Type B pancreatic cell (in vitro differentiated cells): ENCODE data around the gene VN1R5. TPM values are rescaled to one million over a fixed set of nuclear protein-coding genes. Genes with fewer than 3 reads are reported as not detected.

Source experiments
- DNase-seq: peaks from one replicate; pipeline ENCODE4 v3.0.0; 2021; ENCODE audit warnings: mixed read lengths; ENCODE audit not compliant: unreplicated experiment; ENCODE audit errors: extremely low spot score
- H3K27ac Mint-ChIP-seq: 2 replicates; pipeline ENCODE4 v1.8.0; 2021; ENCODE audit warnings: mild to moderate bottlenecking, mixed read lengths
- H3K27me3 Mint-ChIP-seq: 2 replicates; pipeline ENCODE4 v1.8.0; 2021; ENCODE audit warnings: mixed read lengths
- H3K36me3 Mint-ChIP-seq: 2 replicates; pipeline ENCODE4 v1.8.0; 2021; ENCODE audit warnings: mixed read lengths
- H3K4me1 Mint-ChIP-seq: one replicate; pipeline ENCODE4 v1.8.0; 2021; ENCODE audit warnings: mixed read lengths; ENCODE audit not compliant: unreplicated experiment
- H3K4me3 Mint-ChIP-seq: 2 replicates; pipeline ENCODE4 v1.8.0; 2021; ENCODE audit warnings: mild to moderate bottlenecking, mixed read lengths
- H3K9me3 Mint-ChIP-seq: 2 replicates; pipeline ENCODE4 v1.8.0; 2021; ENCODE audit warnings: mixed read lengths
- total RNA-seq: library from RNA; stranded (reverse); gene quantifications from 2 replicates; pipeline ENCODE4 v1.2.1, GENCODE V29; 2021; ENCODE audit warnings: low replicate concordance
- TF ChIP-seq, protein P1 (sequence below): fragments of 200-600 bp; sonication (generic); conservative IDR thresholded peaks from 2 replicates; pipeline ENCODE4 v1.5.0; 2021; ENCODE audit warnings: antibody characterized with exemption, mild to moderate bottlenecking

The VN1R5 gene
- total RNA-seq, 1 donor from 2014 or later: not detected

DNA sequence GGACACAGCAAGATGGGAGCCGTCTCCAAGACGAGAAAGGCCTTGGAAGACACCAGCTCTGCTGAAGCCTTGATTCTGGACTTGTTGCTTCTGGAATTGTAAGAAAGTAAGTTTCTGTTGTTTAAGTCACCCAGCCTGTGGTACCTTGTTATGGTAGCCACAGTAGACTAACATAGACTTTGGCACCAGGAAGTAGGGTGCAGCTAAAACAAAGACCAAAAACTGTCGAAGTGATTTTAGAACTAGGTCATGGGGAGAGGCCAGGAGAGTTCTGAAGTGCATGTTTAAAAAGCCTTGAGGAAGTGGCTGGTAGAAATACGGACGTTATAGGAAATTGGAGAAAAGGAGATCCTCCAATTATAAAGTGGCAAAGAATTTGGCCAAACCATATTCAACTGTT, 47.3 kb downstream of the VN1R5 start:
- Mint-ChIP-seq H3K4me3 (no peak overlapping the region), H3K27ac (no peak overlapping the region), H3K36me3 (peaks cover 41% of the 10 kb centered on the region), H3K9me3 (no peaks in the 10 kb centered on the region), H3K4me1 (no peaks in the 10 kb centered on the region), H3K27me3 (no peaks in the 10 kb centered on the region)
- DNase-seq: no peak
- TF ChIP-seq, protein P1, sequence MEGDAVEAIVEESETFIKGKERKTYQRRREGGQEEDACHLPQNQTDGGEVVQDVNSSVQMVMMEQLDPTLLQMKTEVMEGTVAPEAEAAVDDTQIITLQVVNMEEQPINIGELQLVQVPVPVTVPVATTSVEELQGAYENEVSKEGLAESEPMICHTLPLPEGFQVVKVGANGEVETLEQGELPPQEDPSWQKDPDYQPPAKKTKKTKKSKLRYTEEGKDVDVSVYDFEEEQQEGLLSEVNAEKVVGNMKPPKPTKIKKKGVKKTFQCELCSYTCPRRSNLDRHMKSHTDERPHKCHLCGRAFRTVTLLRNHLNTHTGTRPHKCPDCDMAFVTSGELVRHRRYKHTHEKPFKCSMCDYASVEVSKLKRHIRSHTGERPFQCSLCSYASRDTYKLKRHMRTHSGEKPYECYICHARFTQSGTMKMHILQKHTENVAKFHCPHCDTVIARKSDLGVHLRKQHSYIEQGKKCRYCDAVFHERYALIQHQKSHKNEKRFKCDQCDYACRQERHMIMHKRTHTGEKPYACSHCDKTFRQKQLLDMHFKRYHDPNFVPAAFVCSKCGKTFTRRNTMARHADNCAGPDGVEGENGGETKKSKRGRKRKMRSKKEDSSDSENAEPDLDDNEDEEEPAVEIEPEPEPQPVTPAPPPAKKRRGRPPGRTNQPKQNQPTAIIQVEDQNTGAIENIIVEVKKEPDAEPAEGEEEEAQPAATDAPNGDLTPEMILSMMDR: no peak

DNA sequence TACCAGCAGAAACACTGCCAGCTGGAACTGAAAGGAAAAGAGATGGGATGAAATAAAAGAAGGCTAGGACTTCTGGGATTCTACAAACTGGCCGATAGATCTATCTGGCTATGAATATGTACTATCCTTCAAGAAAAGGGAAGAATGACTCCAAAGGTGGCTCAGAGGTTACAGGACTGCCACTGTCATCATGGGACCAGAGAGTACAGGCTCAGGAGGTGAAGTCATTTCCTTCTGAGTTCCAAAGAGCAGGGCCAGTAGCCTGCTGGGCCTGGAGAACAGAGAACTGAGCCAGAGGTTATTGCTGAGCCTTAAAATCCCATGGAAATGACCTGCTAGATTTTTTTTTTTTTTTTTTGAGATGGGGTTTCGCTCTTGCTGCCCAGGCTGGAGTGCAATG, 48.2 kb downstream of the VN1R5 start:
- Mint-ChIP-seq H3K36me3 (peaks cover 40% of the 10 kb centered on the region), H3K9me3 (no peaks in the 10 kb centered on the region), H3K27me3 (no peaks in the 10 kb centered on the region), H3K4me1 (no peaks in the 10 kb centered on the region), H3K27ac (no peak overlapping the region), H3K4me3 (no peak overlapping the region)
- TF ChIP-seq, protein P1: no peak
- no peak for DNase-seq

Other genes starting within 250 kb of the VN1R5 start
- gene ZNF695, start 248.0 kb upstream of the VN1R5 start, total RNA-seq: 7.4 and 17.9 TPM in 2 replicates
- 6.6 and 8.5 TPM in 2 replicates for gene ZNF670, start 177.3 kb upstream of the VN1R5 start, total RNA-seq
- 19.8 and 21.3 TPM in 2 replicates for gene ZNF669, start 151.7 kb upstream of the VN1R5 start, total RNA-seq
- gene ZNF124, start 84.1 kb upstream of the VN1R5 start, total RNA-seq: 55.1 and 134 TPM in 2 replicates
- 24.3 and 47.1 TPM in 2 replicates for gene ZNF496, start 75.8 kb downstream of the VN1R5 start, total RNA-seq
- gene NLRP3, start 160.1 kb downstream of the VN1R5 start, total RNA-seq: not detected in 2 replicates
- gene OR2B11, start 202.0 kb downstream of the VN1R5 start, total RNA-seq: not detected in 2 replicates